NCI-H526 treated with DMSO at 0.1 percent for 48 hours (cell line): ENCODE data around the gene KRT5.
"Not testable (repeated sequence)": the region's sequence is repeated elsewhere in the genome, so short reads cannot be mapped to it uniquely, and the experiment has no call there.

ENCODE experiments used
- DNase-seq: peaks from one replicate; lab custom pipeline; 2025; lab: John Stamatoyannopoulos, UW

KRT5 gene

DNA sequence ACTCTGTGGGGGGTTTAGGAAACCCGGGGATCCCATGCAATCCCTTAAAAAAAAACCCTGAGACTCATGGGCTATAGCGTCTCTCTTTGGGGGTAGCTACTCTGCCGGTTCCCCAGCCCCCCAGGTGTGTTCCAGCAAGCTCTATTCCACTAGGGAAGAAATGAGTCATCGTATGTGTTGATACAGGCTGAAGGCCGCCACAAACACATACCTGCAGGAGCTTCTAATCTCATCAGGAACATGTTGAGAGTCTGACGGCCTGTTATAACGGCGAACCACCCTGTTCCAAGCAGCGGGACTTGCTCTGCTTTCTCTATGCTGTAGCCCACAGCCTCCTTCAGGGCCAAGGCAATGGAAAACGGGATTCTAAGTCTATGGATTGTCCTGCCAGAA is 977 bp upstream of the KRT5 start:
- no peak for DNase-seq

DNA sequence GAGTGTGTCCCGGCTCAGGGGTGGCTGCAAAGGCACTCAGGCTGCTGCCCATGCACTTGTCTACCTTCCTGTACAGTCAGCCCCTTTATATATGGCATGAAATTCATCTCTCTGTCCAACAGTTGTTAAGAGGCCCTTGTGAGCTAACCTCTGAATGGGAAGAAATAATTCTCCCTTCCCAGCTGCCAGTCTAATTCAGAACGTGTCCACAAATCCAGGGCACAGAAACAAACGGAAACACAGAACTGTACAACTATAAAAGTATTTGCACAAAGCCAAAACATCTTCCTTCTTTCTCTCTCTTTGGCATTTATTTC is 849 bp downstream of the KRT5 start:
- no peak for DNase-seq

DNA sequence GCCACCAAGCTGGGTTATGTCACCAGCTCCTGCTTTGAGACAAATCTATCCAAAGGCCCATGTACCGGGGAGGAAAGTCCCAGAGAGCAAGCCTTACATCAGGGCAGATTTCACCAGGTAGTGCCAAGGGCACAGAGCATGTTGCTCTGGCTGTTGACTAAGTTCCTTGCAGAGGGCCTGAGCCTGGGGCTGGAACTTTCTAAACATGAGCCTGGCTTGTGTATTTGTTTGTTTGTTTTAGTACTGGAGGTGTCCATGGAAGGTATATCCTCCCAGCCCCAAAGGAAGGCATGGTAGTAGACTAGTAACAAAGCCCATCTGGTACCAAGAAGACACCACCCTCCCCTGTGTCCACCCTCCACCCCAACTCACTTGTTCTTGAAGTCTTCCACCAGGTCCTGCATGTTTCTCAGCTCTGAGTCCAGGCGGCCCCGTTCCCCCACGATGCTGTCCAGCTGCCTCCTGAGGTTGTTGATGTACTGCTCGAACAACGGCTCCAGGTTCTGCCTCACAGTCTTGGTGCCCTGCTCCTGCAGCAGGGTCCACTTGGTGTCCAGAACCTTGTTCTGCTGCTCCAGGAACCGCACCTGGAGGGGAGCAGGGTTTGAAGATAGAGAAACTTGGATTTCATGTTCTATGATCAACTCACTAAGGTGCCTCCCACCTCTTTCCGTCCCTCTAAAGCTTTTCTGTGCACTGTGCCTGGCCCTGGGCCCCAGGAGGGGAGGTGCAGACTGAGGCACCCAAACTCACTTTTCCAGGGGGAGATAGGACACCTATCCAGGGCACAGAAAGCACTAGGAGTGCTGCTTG is 1.4 kb downstream of the KRT5 start:
- DNase-seq: no peak

DNA sequence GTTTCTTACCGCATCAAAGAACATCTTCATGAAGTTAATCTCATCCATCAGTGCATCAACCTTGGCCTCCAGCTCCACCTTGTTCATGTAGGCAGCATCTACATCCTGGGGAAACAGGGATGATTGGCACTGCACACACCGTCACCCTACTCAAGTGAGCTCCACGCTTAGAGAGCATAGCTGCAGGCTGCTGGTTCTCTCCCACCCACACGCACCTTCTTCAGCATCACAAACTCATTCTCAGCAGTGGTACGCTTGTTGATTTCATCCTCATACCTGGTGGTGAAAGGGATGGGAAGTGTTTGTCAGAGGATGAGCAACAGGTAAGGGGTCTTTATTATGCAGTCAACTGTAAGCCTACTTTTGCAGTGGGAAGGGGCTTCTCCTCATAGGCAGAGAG is 2.3 kb downstream of the KRT5 start:
- no peak for DNase-seq

DNA sequence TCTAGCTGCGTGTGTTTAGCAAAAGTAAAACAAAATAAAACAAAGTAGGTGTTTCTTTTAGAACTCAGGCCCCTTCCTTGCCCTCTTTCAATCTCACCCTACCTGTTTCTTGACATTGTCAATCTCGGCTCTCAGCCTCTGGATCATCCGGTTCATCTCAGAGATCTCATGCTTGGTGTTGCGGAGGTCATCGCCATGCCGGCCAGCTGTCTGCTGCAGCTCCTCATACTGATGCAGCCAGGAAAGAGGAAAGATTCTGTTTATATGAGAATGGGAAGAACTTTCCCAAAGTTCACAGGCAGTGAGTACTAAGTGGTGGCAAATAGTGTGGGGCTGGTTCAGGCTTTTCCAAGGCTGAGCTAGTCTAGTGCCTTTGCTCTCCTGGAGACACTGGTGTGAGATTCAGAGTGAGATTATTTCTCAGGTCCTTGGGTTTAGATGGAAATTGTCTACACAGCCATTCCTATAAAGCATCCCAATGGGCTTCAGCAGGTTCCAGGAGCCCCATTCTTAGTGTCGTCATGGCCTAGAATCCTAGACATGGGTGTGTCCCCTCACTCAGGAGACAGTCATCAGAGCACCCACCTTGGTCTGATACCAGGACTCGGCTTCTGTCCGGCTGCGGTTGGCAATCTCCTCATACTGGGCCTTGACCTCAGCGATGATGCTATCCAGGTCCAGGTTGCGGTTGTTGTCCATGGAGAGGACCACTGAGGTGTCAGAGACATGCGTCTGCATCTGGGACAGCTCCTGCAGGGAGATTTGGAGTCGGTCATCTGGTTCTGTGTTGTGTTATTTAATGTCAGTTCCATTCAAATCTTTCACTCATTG is 3.0 kb downstream of the KRT5 start:
- no peak for DNase-seq

GRCh38 chr12:52515927-52516831 is 4.0 kb downstream of the KRT5 start:
- DNase-seq: no peak

GRCh38 chr12:52515319-52515646 is 4.9 kb downstream of the KRT5 start:
- DNase-seq: no peak

- DNase-seq: no peak
Measured at GRCh38 chr12:52514471-52515318, 5.5 kb downstream of the KRT5 start.

DNA sequence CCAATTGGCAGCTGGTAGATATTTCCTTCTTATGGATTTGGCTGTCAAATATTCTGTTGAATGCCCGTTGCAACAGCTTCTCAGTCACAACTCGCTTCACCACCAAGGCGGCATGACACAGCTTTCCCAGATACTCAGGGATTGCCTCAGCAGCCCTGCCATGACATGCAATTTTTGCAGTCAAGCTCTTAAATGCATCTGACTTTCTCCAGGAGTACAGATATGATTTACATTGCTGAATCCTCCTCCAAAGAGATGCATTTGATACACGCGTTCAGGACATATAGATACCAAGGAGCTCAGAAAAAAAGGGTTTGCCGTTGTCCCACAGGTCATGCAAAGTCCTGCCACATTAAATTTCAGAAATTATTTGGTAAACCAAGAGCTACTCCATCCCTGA is 6.5 kb downstream of the KRT5 start:
- DNase-seq: no peak

DNA sequence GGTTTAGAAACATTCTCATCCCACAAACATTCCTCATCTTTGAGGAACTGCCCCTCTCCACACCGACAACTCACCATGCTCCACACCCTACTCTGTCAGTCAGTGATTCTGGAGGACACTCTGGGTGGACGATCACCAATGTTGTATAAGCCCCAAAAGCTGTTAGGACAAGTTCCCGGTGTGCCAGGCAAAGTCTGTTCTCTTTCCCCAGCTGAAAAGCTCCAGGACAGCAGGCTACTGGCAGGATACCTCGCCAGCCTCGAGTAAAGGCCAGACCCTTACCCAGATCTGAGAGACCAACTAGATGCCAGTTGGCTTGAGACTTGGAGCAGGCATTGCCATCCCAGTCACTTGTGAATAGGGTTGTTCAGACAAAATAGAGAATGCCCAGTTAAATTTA is 12.0 kb downstream of the KRT5 start:
- no peak for DNase-seq

DNA sequence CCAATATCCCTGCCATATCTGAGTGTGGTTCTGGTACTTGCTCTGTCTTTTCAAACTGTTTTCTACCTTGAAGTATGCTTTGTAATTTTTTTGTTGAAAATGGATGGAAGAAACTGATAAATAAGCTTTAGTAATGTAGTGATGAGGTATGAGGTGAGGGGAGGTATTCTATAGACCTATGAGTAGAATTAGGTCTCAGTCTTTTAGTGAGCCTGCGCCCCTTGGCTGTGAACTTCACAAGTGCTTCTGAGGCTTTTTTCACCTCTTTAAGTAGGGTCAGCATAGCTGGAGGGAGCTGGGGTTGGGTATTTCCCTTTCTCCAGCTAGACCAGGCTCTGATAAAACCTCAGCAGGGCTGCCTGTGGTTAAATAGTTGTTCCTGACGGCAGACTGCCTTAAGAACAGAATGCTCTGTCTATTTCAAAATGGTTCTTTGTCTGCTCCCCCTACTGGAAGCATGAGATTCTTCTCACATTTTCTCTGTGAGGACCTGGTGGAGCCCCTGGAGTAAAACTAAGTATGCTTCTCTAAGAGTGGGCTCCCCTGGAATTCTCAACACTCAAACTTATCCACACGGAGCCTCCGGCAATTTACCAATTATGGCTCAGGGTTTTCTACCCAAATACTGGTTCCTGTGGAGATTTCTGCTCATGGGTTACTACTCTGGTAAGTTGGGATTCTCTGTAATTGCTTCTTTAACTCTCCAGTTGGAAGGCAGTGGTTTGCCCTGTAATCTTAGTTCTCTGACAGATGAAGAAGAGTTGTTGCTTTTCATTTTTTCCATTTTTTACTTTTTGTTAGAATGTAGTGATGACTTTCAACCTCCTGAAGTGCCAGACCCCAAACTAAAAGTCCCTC is 13.1 kb downstream of the KRT5 start:
- DNase-seq: no peak

GRCh38 chr12:52502877-52503276 is 17.3 kb downstream of the KRT5 start:
- DNase-seq: no peak

GRCh38 chr12:52501490-52501889 is 18.7 kb downstream of the KRT5 start:
- no peak for DNase-seq

GRCh38 chr12:52500574-52500973 is 19.6 kb downstream of the KRT5 start:
- not testable (repeated sequence) for DNase-seq

DNA sequence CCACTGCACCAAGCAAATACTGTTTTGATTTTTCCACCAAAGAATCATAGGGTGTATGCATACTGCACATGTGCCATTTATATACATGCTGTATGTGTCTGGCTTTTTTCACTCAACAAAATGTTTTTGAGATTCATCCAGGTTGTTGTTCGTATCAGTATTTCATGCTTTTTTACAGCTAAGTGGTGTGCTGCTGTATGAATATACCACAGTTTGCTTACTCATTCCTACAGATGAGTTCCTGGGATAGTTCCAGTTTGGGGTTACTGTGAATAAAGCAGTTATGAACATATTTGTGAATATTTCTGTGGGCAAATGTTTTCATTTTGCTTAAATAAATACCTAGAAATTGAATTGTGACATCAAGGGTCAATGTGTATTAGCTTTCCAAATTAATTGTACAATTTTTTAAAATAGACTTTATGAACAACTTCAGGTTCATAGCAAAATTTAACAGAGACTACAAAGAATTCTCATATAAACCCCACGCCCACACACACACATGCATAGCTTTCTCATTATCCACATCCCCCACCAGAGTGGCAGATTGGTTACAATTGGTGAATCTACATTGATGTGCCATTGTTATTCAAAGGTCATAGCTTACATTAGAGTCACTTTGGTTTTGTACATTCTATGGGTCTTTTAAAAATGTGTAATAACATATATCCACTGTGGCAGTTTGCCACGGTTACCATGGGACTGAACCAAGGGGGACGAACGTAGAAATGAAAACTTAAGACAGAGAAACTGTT is 20.2 kb downstream of the KRT5 start:
- DNase-seq: no peak

DNA sequence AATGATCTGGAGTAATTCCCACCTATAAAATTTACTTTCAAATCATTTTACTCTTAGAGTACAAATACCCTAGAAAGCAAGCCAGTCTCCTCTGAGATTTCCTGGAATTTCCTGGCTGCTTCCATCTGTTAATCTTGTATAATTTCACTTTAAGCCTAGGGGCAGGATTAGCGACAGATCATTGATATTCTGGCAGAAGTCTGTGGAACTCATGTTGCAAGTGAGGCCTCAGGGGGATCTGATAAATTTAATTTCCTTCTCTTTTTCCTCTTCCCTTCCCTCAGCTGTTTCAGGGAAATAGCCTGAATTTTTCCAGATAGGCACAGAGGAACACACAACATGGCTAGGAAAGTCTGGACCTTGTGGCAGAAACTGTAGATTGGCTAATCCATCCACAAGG is 21.2 kb downstream of the KRT5 start:
- DNase-seq: no peak

GRCh38 chr12:52497975-52498374 is 22.2 kb downstream of the KRT5 start:
- DNase-seq: no peak

GRCh38 chr12:52496590-52497071 is 23.6 kb downstream of the KRT5 start:
- DNase-seq: no peak

DNA sequence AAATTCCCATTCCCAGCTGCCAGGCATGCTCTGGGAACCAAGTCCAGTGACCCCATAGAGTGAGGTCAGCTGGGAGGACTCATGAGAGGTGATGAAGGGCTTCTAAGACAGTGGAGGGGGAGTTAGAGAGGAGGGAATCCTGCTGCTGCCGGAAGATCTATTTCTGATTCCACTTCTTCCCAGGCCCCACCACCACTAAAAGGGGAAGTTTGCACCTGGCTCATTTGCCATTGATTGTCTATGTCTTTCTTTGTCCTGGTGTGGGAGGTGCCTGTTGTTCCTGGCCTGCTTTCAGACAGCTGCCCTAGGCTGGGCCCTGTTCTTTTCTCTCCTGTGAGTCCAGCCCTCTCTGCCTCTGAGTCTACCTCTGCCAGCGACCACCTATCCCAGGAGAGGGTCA is 24.1 kb downstream of the KRT5 start:
- no peak for DNase-seq

GRCh38 chr12:52495389-52495788 is 24.8 kb downstream of the KRT5 start:
- no peak for DNase-seq
